HepG2 (cell line): ENCODE data around the gene TOP1. TPM values are rescaled to one million over a fixed set of nuclear protein-coding genes. Genes with fewer than 3 reads are reported as not detected.

Experiments
- ATF2 ChIP-seq: sonication (generic); formaldehyde crosslinking; IDR thresholded peaks from 2 replicates; pipeline ENCODE4 v1.4.0; 2020; ENCODE audit warnings: missing genetic modification reagents
- ERF ChIP-seq: IDR thresholded peaks from 2 replicates; pipeline ENCODE4 v1.6.1; 2018; ENCODE audit warnings: missing biosample characterization, missing genetic modification reagents
- FOXO4 ChIP-seq: sonication (generic); formaldehyde crosslinking; conservative IDR thresholded peaks from 2 replicates; pipeline ENCODE4 v1.8.1; 2023; ENCODE audit warnings: missing genetic modification reagents
- GATAD2A ChIP-seq: IDR thresholded peaks from 2 replicates; pipeline ENCODE4 v1.6.1; 2016
- GZF1 ChIP-seq: sonication (generic); formaldehyde crosslinking; IDR thresholded peaks from 2 replicates; pipeline ENCODE4 v1.5.1; 2020; ENCODE audit warnings: mild to moderate bottlenecking, missing genetic modification reagents
- KLF6 ChIP-seq: IDR thresholded peaks from 2 replicates; pipeline ENCODE4 v1.8.0; 2016; ENCODE audit warnings: missing biosample characterization, missing genetic modification reagents
- MIER3 ChIP-seq: IDR thresholded peaks from 2 replicates; pipeline ENCODE4 v1.6.1; 2016; ENCODE audit warnings: missing compliant biosample characterization, borderline replicate concordance
- NFATC3 ChIP-seq: sonication (generic); formaldehyde crosslinking; IDR thresholded peaks from 2 replicates; pipeline ENCODE4 v1.5.1; 2020; ENCODE audit warnings: mild to moderate bottlenecking, missing genetic modification reagents
- RFX3 ChIP-seq: IDR thresholded peaks from 2 replicates; pipeline ENCODE4 v1.6.1; 2016; ENCODE audit warnings: missing biosample characterization, missing genetic modification reagents
- TCF7 ChIP-seq: sonication (generic); IDR thresholded peaks from 2 replicates; pipeline ENCODE4 v1.6.1; 2016; ENCODE audit warnings: antibody characterized with exemption, low read depth
- U2AF1 ChIP-seq: fragments of 200-400 bp; formaldehyde crosslinking; optimal IDR thresholded peaks from 2 replicates; pipeline ENCODE3; 2017; ENCODE audit warnings: mild to moderate bottlenecking, low read depth, low read length
- ZMYM3 ChIP-seq: sonication (generic); formaldehyde crosslinking; IDR thresholded peaks from 2 replicates; pipeline ENCODE4 v1.5.1; 2020; ENCODE audit warnings: mild to moderate bottlenecking, missing genetic modification reagents
- ZNF230 ChIP-seq: sonication (generic); formaldehyde crosslinking; IDR thresholded peaks from 2 replicates; pipeline ENCODE4 v1.4.0; 2020; ENCODE audit warnings: mild to moderate bottlenecking, missing genetic modification reagents
- ZNF432 ChIP-seq: sonication (generic); formaldehyde crosslinking; IDR thresholded peaks from 2 replicates; pipeline ENCODE4 v1.5.0; 2020; ENCODE audit warnings: missing genetic modification reagents, mild to moderate bottlenecking, borderline replicate concordance
- ZNF451 ChIP-seq: sonication (generic); formaldehyde crosslinking; IDR thresholded peaks from 2 replicates; pipeline ENCODE4 v1.5.0; 2020; ENCODE audit warnings: mild to moderate bottlenecking, missing genetic modification reagents
- ZNF530 ChIP-seq: sonication (generic); formaldehyde crosslinking; IDR thresholded peaks from 2 replicates; pipeline ENCODE4 v1.5.0; 2020; ENCODE audit warnings: low read depth, mild to moderate bottlenecking, missing genetic modification reagents
- ZNF546 ChIP-seq: sonication (generic); formaldehyde crosslinking; conservative IDR thresholded peaks from 2 replicates; pipeline ENCODE4 v1.8.1; 2023; ENCODE audit warnings: mild to moderate bottlenecking, missing genetic modification reagents
- ZNF7 ChIP-seq: IDR thresholded peaks from 2 replicates; pipeline ENCODE4 v1.6.1; 2016; ENCODE audit warnings: missing biosample characterization, missing genetic modification reagents
- ZSCAN5A ChIP-seq: sonication (generic); formaldehyde crosslinking; IDR thresholded peaks from 2 replicates; pipeline ENCODE4 v1.8.0; 2022; ENCODE audit warnings: mild to moderate bottlenecking, missing genetic modification reagents, borderline replicate concordance
- polyA plus RNA-seq, 8 experiments: library from polyadenylated mRNA; depleted of rRNA in 3 of 8; stranded (reverse) in 7 of 8; unstranded in 1 of 8; fragments of >200 nt; fragmentation: Illumina TruSeq in 4 of 8; extraction: Trizol in 4 of 8; gene quantifications; 2 replicates each; pipeline versions ENCODE4 v1.2.1 to v1.2.3, GENCODE V29; 2011 to 2016; ENCODE audit warnings: low read depth in 4 of 8, missing spikeins in 1 of 8, mixed read lengths in 1 of 8; ENCODE audit not compliant: insufficient read depth in 1 of 8
- total RNA-seq, 5 experiments: library from RNA; depleted of rRNA; stranded (reverse); fragments of >200 nt; fragmentation: Illumina TruSeq; extraction: Trizol; gene quantifications; 2 replicates each; pipeline ENCODE4 v1.2.3, GENCODE V29; 2016; ENCODE audit warnings: low read depth in 1 of 5
- TF ChIP-seq, protein P1 (sequence below): sonication (generic); formaldehyde crosslinking; IDR thresholded peaks from 2 replicates; pipeline ENCODE4 v1.5.1; 2020; ENCODE audit warnings: missing genetic modification reagents, mild to moderate bottlenecking, borderline replicate concordance
- TF ChIP-seq, protein P2 (sequence below): sonication (generic); formaldehyde crosslinking; IDR thresholded peaks from 2 replicates; pipeline ENCODE4 v1.9.0; 2021; ENCODE audit warnings: missing genetic modification reagents, borderline replicate concordance

TOP1 gene
- total and polyA plus RNA-seq, 2 of the 13 experiments (the other 11 are each of a cell fraction or from before 2014, with no cell fraction given), result 10.2 to 19.4 TPM

GRCh38 chr20:41038878-41039404, 10.3 kb downstream of the TOP1 start (continued):
- TF ChIP-seq FOXO4 (CRISPR knock-in tag), result no peak
- peak; percentile 73; the same call in 1 of the 2 replicates for TF ChIP-seq ZNF230 (CRISPR knock-in tag)
- peak; percentile 93 for TF ChIP-seq MIER3 (CRISPR knock-in tag)
- no peak for TF ChIP-seq ZNF451 (CRISPR knock-in tag)
- no peak for TF ChIP-seq U2AF1
- TF ChIP-seq, protein P1, sequence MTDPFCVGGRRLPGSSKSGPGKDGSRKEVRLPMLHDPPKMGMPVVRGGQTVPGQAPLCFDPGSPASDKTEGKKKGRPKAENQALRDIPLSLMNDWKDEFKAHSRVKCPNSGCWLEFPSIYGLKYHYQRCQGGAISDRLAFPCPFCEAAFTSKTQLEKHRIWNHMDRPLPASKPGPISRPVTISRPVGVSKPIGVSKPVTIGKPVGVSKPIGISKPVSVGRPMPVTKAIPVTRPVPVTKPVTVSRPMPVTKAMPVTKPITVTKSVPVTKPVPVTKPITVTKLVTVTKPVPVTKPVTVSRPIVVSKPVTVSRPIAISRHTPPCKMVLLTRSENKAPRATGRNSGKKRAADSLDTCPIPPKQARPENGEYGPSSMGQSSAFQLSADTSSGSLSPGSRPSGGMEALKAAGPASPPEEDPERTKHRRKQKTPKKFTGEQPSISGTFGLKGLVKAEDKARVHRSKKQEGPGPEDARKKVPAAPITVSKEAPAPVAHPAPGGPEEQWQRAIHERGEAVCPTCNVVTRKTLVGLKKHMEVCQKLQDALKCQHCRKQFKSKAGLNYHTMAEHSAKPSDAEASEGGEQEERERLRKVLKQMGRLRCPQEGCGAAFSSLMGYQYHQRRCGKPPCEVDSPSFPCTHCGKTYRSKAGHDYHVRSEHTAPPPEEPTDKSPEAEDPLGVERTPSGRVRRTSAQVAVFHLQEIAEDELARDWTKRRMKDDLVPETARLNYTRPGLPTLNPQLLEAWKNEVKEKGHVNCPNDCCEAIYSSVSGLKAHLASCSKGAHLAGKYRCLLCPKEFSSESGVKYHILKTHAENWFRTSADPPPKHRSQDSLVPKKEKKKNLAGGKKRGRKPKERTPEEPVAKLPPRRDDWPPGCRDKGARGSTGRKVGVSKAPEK (CRISPR knock-in tag), result no peak
- no peak for TF ChIP-seq ZNF7 (CRISPR knock-in tag)
- peak; percentile 13; the same call in 1 of the 2 replicates for TF ChIP-seq ZSCAN5A (CRISPR knock-in tag)
- no peak for TF ChIP-seq ZNF546 (CRISPR knock-in tag)
- peak; percentile 74 for TF ChIP-seq ERF
- TF ChIP-seq, protein P2, sequence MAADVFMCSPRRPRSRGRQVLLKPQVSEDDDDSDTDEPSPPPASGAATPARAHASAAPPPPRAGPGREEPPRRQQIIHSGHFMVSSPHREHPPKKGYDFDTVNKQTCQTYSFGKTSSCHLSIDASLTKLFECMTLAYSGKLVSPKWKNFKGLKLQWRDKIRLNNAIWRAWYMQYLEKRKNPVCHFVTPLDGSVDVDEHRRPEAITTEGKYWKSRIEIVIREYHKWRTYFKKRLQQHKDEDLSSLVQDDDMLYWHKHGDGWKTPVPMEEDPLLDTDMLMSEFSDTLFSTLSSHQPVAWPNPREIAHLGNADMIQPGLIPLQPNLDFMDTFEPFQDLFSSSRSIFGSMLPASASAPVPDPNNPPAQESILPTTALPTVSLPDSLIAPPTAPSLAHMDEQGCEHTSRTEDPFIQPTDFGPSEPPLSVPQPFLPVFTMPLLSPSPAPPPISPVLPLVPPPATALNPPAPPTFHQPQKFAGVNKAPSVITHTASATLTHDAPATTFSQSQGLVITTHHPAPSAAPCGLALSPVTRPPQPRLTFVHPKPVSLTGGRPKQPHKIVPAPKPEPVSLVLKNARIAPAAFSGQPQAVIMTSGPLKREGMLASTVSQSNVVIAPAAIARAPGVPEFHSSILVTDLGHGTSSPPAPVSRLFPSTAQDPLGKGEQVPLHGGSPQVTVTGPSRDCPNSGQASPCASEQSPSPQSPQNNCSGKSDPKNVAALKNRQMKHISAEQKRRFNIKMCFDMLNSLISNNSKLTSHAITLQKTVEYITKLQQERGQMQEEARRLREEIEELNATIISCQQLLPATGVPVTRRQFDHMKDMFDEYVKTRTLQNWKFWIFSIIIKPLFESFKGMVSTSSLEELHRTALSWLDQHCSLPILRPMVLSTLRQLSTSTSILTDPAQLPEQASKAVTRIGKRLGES (CRISPR knock-in tag), result no peak
- peak; percentile 31; the same call in 1 of the 2 replicates for TF ChIP-seq ZMYM3 (CRISPR knock-in tag)
- 0 out of 2 replicates have a peak, but pooled peaks have one; percentile 15 for TF ChIP-seq TCF7
- no peak for TF ChIP-seq ZNF432 (CRISPR knock-in tag)
- TF ChIP-seq NFATC3 (CRISPR knock-in tag), result no peak
- no peak for TF ChIP-seq KLF6 (CRISPR knock-in tag)
- TF ChIP-seq ATF2 (CRISPR knock-in tag), result 0 out of 2 replicates have a peak, but pooled peaks have one; percentile 83
- TF ChIP-seq GATAD2A (CRISPR knock-in tag), result peak; percentile 91
- TF ChIP-seq RFX3, result 0 out of 2 replicates have a peak, but pooled peaks have one; percentile 10
- no peak for TF ChIP-seq GZF1
- TF ChIP-seq ZNF530 (CRISPR knock-in tag), result no peak
